Keratinocyte (primary cell): Measurements from ENCODE around the gene PTPRN2. TPM values are rescaled to one million over a fixed set of nuclear protein-coding genes. Genes with fewer than 3 reads are reported as not detected.

Source experiments
- DNase-seq: peaks from one replicate; pipeline ENCODE4 v3.0.0-alpha.2; 2011; ENCODE audit warnings: low read depth, missing footprints, low spot score
- FAIRE-seq: peaks from 2 replicates; lab custom pipeline; 2011; peaks lifted over from hg19 to GRCh38; lab: Jason Lieb, UNC
- H2AFZ ChIP-seq: 2 replicates; pipeline ENCODE4 v1.6.0; 2012; ENCODE audit warnings: low read length, control low read depth, inconsistent platforms; ENCODE audit not compliant: control insufficient read depth
- H3K27ac ChIP-seq: 2 replicates; pipeline ENCODE4 v1.5.1; 2011; ENCODE audit warnings: low read length; ENCODE audit not compliant: control insufficient read depth, insufficient read depth
- H3K27me3 ChIP-seq: 3 replicates; pipeline ENCODE4 v1.6.0; 2011; ENCODE audit warnings: low read length; ENCODE audit not compliant: control insufficient read depth, insufficient read depth; ENCODE audit errors: extremely low read depth
- H3K36me3 ChIP-seq, 2 experiments: 2 replicates in 1 of 2; 3 replicates in 1 of 2; pipeline ENCODE4 v1.5.1; 2011; ENCODE audit warnings: low read length in 2 of 2, mild to moderate bottlenecking in 1 of 2; ENCODE audit not compliant: control insufficient read depth in 2 of 2, insufficient read depth in 2 of 2; ENCODE audit errors: extremely low read depth in 1 of 2
- H3K4me1 ChIP-seq: 3 replicates; pipeline ENCODE4 v1.5.1; 2011; ENCODE audit warnings: low read length; ENCODE audit not compliant: control insufficient read depth, insufficient read depth; ENCODE audit errors: extremely low read depth
- H3K4me2 ChIP-seq: 3 replicates; pipeline ENCODE4 v1.6.0; 2011; ENCODE audit warnings: low read depth, low read length; ENCODE audit not compliant: control insufficient read depth, insufficient read depth; ENCODE audit errors: extremely low read depth
- H3K4me3 ChIP-seq, 3 experiments: fragments of 200-600 bp in 1 of 3; sonication (generic) in 1 of 3; 2 replicates in 2 of 3; 3 replicates in 1 of 3; pipeline ENCODE4 v1.5.1; 2011 to 2016; ENCODE audit warnings: low read length in 3 of 3, mild to moderate bottlenecking in 3 of 3, control low read depth in 2 of 3, inconsistent platforms in 1 of 3, low read depth in 1 of 3, mixed read lengths in 1 of 3, mixed run types in 1 of 3, moderate library complexity in 1 of 3; ENCODE audit not compliant: control insufficient read depth in 2 of 3, insufficient read depth in 2 of 3; ENCODE audit errors: extremely low read depth in 1 of 3
- H3K79me2 ChIP-seq: 2 replicates; pipeline ENCODE4 v1.6.0; 2012; ENCODE audit warnings: low read length; ENCODE audit not compliant: control insufficient read depth, insufficient read depth
- H3K9ac ChIP-seq: 3 replicates; pipeline ENCODE4 v1.6.0; 2011; ENCODE audit warnings: low read length; ENCODE audit not compliant: control insufficient read depth, insufficient read depth; ENCODE audit errors: extremely low read depth
- H3K9me1 ChIP-seq: 3 replicates; pipeline ENCODE4 v1.6.0; 2011; ENCODE audit warnings: low read length; ENCODE audit not compliant: control insufficient read depth, insufficient read depth; ENCODE audit errors: extremely low read depth
- H3K9me3 ChIP-seq: 2 replicates; pipeline ENCODE4 v1.5.1; 2012; ENCODE audit warnings: low read depth, low read length; ENCODE audit not compliant: control insufficient read depth
- H4K20me1 ChIP-seq: 3 replicates; pipeline ENCODE4 v1.6.0; 2011; ENCODE audit warnings: low read length; ENCODE audit not compliant: control insufficient read depth, insufficient read depth; ENCODE audit errors: extremely low read depth
- CTCF ChIP-seq, 3 experiments: IDR thresholded peaks in 1 of 3; conservative IDR thresholded peaks in 1 of 3; optimal IDR thresholded peaks in 1 of 3; 2 replicates in 2 of 3; 3 replicates in 1 of 3; pipeline versions ENCODE3 to v1.5.1; 2011; ENCODE audit warnings: low read length in 3 of 3, mild to moderate bottlenecking in 3 of 3, moderate library complexity in 2 of 3, control low read depth in 1 of 3, inconsistent platforms in 1 of 3; ENCODE audit not compliant: insufficient read depth in 2 of 3; ENCODE audit errors: extremely low read depth in 1 of 3
- EZH2 ChIP-seq: IDR thresholded peaks from one replicate; pipeline ENCODE4 v1.6.1; 2012; ENCODE audit warnings: inconsistent platforms, mild to moderate bottlenecking, low read length, moderate library complexity
- dilution Hi-C: fragments of 300-500 bp; cut with MboI; formaldehyde crosslinking; loops from one replicate; pipeline ENCODE4 v1.7.0; 2020; ENCODE audit warnings: low sequenced_read_pairs; ENCODE audit not compliant: extremely low pct_ligation_motif_present
- polyA plus RNA-seq, 5 experiments: library from polyadenylated mRNA; depleted of rRNA in 3 of 5; stranded (reverse) in 3 of 5; stranded (forward) in 1 of 5; unstranded in 1 of 5; fragments of >200 nt; gene quantifications; 1 replicate in 1 of 5; 2 replicates in 3 of 5; 3 replicates in 1 of 5; pipeline versions ENCODE4 v1.2.1 to v1.2.3, GENCODE V29; 2011 to 2012; ENCODE audit warnings: missing spikeins in 2 of 5, low read depth in 1 of 5, low replicate concordance in 1 of 5

The PTPRN2 gene
- polyA plus RNA-seq, 1 donor (not counting 4 experiments of a cell fraction or from before 2014, with no cell fraction given), result not detected

- Histone ChIP-seq H3K4me3 (no peak overlapping the region), H4K20me1 (no peaks in the 10 kb centered on the region), H3K9ac (no peak overlapping the region), H3K27ac (no peak overlapping the region), H3K27me3 (no peaks in the 10 kb centered on the region), H3K9me1 (no peaks in the 10 kb centered on the region), H2AFZ (no peak overlapping the region), H3K36me3 (no peaks in the 10 kb centered on the region), H3K79me2 (no peaks in the 10 kb centered on the region), H3K9me3 (peaks cover 28% of the 10 kb centered on the region), H3K4me2 (no peak overlapping the region), H3K4me1 (no peaks in the 10 kb centered on the region)
- TF ChIP-seq EZH2 (no peak), CTCF (optimal IDR thresholded peaks at IDR 0.05 in 1 of 3, IDR thresholded peaks at IDR 0.05 in 1 of 3, conservative IDR thresholded peaks at IDR 0.05 in 1 of 3; ENCODE audit: extremely low read depth in 1 of 3, insufficient read depth in 2 of 3, low read length in 3 of 3) (no peak)
- DNase-seq, result no peak
- no peak for FAIRE-seq
- dilution Hi-C loops, result no loop called here
Measured at GRCh38 chr7:157772486-157773130, 815.0 kb downstream of the PTPRN2 start.

- Histone ChIP-seq H3K27me3 (no peaks in the 10 kb centered on the region), H3K4me1 (no peaks in the 10 kb centered on the region), H3K4me3 (no peak overlapping the region), H3K79me2 (no peaks in the 10 kb centered on the region), H3K27ac (no peak overlapping the region), H3K36me3 (no peaks in the 10 kb centered on the region), H3K9me3 (peaks cover 31% of the 10 kb centered on the region), H3K9me1 (no peaks in the 10 kb centered on the region), H3K4me2 (no peak overlapping the region), H3K9ac (no peak overlapping the region), H4K20me1 (no peaks in the 10 kb centered on the region), H2AFZ (no peak overlapping the region)
- DNase-seq, result no peak
- dilution Hi-C loops, result no loop called here
- no peak for TF ChIP-seq CTCF (optimal IDR thresholded peaks at IDR 0.05 in 1 of 3, IDR thresholded peaks at IDR 0.05 in 1 of 3, conservative IDR thresholded peaks at IDR 0.05 in 1 of 3; ENCODE audit: extremely low read depth in 1 of 3, insufficient read depth in 2 of 3, low read length in 3 of 3)
- no peak for FAIRE-seq
Measured at GRCh38 chr7:157771689-157772088, 815.9 kb downstream of the PTPRN2 start.
